GM19372 (cell line): ENCODE measurements around the gene CHST7.
"Not testable (repeated sequence)": the region's sequence is repeated elsewhere in the genome, so short reads cannot be mapped to it uniquely, and the experiment has no call there.

Experiments used
- ATAC-seq: cut with Tn5 transposase; IDR thresholded peaks from one replicate; pipeline ENCODE4 v1.9.1; 2021; ENCODE audit warnings: mild to moderate bottlenecking, low read depth, moderate library complexity; ENCODE audit not compliant: unreplicated experiment

Gene CHST7, protein sequence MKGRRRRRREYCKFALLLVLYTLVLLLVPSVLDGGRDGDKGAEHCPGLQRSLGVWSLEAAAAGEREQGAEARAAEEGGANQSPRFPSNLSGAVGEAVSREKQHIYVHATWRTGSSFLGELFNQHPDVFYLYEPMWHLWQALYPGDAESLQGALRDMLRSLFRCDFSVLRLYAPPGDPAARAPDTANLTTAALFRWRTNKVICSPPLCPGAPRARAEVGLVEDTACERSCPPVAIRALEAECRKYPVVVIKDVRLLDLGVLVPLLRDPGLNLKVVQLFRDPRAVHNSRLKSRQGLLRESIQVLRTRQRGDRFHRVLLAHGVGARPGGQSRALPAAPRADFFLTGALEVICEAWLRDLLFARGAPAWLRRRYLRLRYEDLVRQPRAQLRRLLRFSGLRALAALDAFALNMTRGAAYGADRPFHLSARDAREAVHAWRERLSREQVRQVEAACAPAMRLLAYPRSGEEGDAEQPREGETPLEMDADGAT

DNA sequence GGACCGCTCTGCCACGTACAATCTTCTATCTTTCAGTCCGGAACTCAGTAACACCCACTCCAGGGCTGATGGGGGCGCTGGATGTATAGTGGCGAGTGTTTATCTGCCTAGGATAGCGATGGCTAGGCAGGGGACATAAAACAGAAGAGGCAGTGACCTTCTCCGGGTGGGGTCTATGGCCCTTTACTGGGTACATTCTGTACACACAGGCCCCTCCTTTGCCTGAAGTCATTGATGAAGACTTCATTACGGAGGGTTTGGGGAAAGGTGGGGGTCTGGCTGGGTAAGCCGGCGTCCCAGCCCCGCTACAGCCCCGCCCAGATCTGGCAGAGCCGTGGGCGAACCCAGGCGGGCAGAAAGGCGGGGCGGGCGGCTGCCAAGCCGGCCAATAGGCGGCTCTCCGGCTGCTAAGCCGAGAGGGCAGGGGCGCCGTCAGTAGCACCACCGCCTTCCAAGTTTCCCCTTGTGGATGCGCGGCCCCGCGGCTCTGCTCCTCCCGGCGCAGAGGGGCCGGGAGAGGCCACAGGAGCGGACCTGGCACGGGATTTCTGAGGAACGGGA, at the start of gene CHST7:
Gene CHST7, plus strand, starts transcription at position 435 of the 561 bp plus-strand sequence. CDS start 167 bp downstream, outside the sequence.
- ATAC-seq: peak; percentile 40

- not testable (repeated sequence) for ATAC-seq
These were observed 44.9 kb upstream of the CHST7 start for GRCh38 chrX:46528640-46529039.

DNA sequence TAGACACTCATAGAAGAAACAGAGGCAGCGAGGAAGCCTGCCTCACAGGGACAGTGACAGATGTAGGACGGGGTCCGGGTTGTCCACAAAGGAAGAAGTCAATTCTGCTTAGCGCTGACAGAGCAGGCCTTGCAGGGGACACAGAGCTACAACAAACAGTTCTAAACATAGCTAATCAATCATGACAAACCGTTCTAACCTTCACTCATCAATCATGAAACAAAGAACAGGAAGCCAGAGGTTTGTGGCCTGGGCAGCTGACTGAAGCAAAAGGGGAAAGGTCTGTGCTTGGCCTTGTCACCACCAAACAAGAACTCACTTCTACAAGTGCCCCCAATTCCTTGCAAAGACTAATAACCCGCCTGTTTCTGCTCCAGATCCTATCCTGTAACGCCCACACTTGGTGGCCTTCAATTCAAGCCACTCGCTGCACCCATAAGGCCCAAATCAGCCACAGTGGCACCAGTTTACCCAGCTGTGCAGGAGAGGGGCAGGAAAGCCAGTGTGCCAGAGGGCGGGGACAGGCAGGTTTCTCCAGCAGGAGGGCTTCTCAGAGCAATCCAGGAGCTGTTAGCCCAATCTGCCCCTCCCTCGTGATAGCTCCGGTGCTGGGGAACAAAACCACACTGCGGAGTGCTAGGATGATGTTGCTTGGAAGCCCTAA, 43.7 kb upstream of the CHST7 start:
- ATAC-seq: not testable (repeated sequence)

GRCh38 chrX:46530404-46530908, 43.1 kb upstream of the CHST7 start:
- not testable (repeated sequence) for ATAC-seq

DNA sequence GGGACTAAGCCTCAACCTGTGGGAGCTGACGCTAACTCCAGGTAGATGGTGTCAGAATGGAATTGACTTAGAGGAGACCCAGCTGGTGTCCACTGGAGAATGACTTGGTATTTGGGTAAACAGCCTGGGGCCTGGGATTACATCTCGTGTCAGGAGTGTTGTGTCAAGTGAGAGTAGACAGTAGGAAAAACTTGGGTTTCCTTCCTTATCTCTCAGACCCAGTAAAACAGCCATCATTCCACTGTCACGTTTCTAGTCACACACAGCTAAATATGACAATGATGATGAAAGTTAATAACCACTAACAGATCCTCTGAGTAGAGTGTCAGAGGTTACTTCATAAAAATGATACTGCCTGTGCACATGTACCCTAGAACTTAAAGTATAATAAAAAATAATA, 42.1 kb upstream of the CHST7 start:
- no peak for ATAC-seq

DNA sequence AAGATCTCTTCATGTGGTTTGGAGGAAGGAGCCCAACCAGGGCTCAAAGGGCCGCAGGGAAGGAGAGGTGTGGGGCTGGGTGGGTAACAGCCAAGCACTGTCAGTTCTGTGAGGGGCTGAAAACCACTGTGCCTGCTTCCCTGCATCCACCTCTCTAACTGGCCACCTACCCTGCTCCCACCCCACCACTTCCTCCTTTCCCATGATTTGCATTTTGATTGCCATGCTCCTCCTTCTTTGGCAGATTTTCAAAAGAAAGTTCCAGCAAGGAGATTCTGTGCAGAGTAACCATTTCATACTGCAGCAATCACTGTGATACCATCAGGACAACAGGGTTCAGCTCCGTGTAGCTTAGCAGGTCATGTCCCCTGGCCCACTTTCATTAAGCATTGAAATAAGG, 30.1 kb upstream of the CHST7 start:
- ATAC-seq: no peak

DNA sequence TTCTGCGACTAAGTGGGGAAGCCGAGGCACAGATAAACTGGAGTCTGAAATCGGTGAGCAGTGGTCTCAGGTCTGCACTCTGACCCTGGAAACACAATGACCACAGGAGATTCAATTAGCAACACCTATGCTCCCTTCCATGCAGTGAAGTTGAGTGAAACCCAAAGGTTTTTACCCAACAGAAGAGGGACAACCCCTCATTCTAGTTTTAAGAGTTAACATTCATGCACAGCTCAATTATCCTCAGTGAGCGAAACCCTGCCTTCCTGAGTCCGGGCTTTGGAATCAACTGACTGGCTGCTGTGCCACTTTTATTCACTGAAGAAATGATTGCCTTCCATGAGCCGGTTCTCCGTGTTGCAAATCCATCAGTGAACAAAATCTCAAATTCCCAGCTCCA, 29.0 kb upstream of the CHST7 start:
- ATAC-seq: not testable (repeated sequence)

DNA sequence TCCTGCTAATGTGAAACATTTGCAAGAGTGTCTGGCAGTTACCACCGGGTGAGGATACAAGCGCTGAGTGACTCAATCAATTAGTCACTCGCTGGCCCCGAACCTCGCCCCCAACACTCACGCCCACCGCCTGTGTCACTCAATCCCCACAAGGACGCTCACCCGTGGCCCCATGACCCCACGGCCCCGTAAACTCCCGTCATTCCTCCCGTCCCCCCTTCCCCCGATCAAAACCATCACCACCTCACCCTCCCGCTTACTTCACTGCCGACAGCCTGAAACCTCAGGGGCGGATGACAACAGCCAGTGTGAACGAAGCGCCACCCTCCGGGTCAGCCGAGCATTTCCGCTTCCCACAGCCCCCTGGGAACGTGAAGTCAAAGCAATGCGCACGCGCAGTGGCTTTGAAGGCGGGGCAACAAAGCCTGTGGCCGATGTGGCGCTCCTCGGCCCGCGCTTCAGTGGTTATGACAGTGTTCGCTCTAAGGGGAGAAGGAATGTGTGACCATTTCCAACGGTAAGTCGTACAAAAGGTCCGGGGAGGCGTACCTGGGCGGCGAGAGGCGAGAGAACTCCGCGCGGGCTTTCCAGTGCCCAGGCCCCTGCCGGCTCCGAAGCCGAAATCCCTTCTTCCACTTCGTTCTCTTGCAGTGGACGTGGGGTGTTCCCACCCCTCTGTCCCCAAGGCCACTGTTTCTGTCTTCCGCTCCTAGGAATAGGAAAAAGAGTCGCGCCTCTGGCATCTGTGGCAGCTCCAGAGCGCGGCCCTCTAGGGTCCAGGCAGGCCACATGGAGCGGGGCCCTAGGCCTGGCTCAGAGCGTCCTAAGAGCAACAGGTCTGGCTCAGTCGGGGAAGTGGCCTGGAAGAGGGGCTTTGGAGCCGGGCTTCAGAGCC, 28.2 kb upstream of the CHST7 start, which contains the start of gene ZNF674:
Gene ZNF674, minus strand, starts transcription at position 311 of the 895 bp plus-strand sequence. CDS start 3,334 bp downstream, outside the sequence.
- ATAC-seq: peak; percentile 86

DNA sequence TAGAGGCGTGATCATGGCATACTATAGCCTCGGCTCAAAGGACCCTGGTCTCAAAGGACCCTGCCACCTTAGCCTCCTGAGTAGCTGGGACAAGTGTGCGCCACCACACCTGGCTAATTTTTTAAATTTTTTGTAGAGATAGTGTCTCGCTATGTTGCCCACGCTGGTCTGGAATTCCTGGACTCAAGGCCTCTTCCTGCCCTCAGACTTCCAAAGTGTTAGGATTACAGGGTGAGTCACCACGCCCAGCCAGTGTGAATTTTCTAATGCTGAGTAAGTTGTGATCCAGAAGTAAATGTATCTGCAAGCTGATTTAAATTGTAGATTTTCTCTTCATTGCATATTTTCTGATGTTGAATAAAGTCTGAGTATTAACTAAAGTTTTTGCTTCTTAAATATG, 25.7 kb upstream of the CHST7 start:
- ATAC-seq: no peak

- ATAC-seq: no peak
These were observed 23.7 kb upstream of the CHST7 start for GRCh38 chrX:46549914-46550313.

- ATAC-seq: no peak
These were observed 22.0 kb upstream of the CHST7 start for GRCh38 chrX:46551494-46552128.

GRCh38 chrX:46553935-46554334, 19.6 kb upstream of the CHST7 start:
- ATAC-seq: no peak

DNA sequence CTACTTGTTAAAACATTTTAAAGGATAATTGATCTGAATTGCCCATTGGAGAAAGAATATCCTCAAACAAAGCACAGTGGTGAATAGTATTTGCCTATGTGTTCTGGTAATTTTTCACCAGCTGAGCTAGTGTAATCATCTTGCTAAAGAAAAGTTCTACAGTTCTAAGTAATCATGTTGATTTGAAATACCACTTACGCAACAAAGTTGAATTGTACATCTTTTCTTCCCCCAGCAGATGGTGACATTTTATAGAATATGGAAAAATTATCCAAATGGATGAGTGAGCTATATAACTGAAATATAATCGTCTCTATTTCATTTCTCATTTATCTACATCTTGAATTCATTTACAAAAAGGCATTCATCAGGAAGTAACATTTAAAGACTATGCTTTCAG, 18.6 kb upstream of the CHST7 start:
- ATAC-seq: no peak

GRCh38 chrX:46559062-46559461, 14.5 kb upstream of the CHST7 start:
- ATAC-seq: no peak

DNA sequence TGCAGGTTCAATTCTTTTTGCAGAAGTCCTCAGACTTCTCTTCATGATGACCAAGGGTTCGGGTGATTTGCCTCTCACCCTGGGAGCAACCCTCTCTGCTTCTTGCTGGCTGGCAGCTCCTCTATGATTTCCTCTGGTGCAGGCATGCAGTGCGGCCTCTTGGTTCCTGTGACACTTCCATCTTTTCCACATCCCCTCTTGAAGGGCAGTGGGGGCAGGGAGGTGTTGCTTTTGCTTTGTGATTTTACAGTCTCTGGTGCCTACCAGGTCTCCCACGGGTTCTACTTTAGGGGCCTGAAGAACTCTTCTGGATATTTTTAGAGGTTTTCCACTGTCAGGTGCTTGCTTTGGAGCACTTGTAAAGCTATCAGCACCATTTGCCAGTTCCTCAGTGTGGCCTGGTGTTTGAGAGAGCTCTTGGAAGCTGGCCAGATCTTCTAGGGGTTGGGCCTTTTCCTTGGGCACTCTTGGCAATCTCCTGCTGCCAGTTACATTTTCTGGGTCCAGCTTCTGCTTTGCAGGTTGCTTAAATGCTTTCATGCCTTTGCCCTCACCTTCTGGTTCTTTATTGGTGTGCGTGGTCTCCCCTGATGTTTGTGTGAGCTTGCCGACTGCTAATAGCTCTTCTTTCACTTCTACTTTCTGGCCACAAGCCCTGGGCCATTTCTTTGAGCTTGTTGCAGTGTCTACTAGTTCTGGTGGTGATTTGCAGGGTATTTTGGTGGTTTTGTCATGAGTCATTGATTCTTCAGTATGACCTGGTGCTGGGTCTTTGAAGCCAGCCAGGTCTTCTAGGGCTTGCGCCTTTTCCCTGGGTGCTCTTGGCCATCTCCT, 11.5 kb upstream of the CHST7 start:
- ATAC-seq: peak; percentile 97

GRCh38 chrX:46567388-46567787, 6.2 kb upstream of the CHST7 start:
- no peak for ATAC-seq

GRCh38 chrX:46569621-46570020, 3.9 kb upstream of the CHST7 start:
- ATAC-seq: no peak

DNA sequence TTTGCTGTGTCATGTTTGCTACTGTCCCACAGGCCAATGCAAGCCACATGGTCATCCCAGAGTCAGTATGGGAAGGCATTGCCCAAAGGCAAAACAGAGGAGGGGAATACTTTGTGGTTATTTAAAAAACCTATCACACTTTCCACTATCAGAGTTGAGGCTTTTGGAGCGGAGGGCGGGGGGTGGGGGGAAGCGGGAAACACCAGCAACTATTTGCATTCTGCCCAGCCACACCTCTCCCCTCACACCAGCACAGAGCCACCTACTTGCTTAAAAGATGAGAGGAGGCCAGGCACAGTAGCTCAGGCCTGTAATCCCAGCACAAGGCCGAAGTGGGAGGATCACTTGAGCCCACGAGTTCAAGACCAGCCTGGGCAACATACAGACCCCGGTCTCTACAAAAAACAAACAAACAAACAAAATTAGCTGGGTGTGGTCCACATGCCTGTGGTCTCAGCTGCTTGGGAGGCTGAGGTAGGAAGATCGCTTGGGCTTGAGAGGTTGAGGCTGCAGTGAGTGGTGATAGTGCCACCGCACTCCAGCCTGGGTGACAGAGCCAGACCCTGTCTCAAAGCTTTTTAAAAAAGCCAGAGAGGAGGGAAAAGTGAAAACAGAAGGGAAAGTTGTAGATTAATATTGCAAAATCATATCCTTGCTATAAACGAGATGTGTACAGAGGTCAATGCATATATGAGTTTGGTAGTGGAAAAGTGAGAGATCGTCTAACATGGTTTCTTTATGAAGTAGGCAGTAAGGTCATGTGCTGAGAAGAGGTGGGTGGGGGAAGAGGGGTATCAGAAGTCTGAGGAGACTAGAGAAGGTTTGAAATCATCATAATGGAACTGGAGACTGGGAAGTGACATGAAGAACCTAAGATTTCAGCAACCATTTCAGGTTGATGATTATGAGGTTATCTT, 1.9 kb upstream of the CHST7 start:
- ATAC-seq: no peak
